Astrocyte (in vitro differentiated cells and primary cell): ENCODE results near the gene TTC22. TPM values are rescaled to one million over a fixed set of nuclear protein-coding genes. Genes with fewer than 3 reads are reported as not detected.

Source experiments
- DNase-seq: peaks from one replicate; pipeline ENCODE4 v3.0.0-alpha.2; 2010; ENCODE audit warnings: low read depth
- FAIRE-seq: peaks from 2 replicates; lab custom pipeline; 2011; peaks lifted over from hg19 to GRCh38; lab: Jason Lieb, UNC
- H2AFZ ChIP-seq: 2 replicates; pipeline ENCODE4 v1.6.0; 2012; ENCODE audit warnings: low read depth, low read length, inconsistent platforms
- H3K27ac ChIP-seq: 2 replicates; pipeline ENCODE4 v1.5.1; 2011; ENCODE audit warnings: low read depth, low read length, inconsistent platforms
- H3K27me3 ChIP-seq: 2 replicates; pipeline ENCODE4 v1.6.0; 2011; ENCODE audit warnings: low read length, inconsistent platforms; ENCODE audit not compliant: insufficient read depth
- H3K36me3 ChIP-seq: 2 replicates; pipeline ENCODE4 v1.5.1; 2011; ENCODE audit warnings: low read length, inconsistent platforms; ENCODE audit not compliant: insufficient read depth
- H3K4me1 ChIP-seq: 2 replicates; pipeline ENCODE4 v1.5.1; 2011; ENCODE audit warnings: low read length, inconsistent platforms; ENCODE audit not compliant: insufficient read depth
- H3K4me2 ChIP-seq: 2 replicates; pipeline ENCODE4 v1.6.0; 2012; ENCODE audit warnings: low read length, inconsistent platforms
- H3K4me3 ChIP-seq: 2 replicates; pipeline ENCODE4 v1.5.1; 2011; ENCODE audit warnings: low read depth, mild to moderate bottlenecking, low read length, inconsistent platforms; ENCODE audit not compliant: insufficient read depth
- H3K79me2 ChIP-seq: 2 replicates; pipeline ENCODE4 v1.6.0; 2012; ENCODE audit warnings: mild to moderate bottlenecking, low read length, inconsistent platforms; ENCODE audit not compliant: insufficient read depth
- H3K9ac ChIP-seq: 2 replicates; pipeline ENCODE4 v1.6.0; 2012; ENCODE audit warnings: mild to moderate bottlenecking, low read length, inconsistent platforms
- H3K9me3 ChIP-seq: 2 replicates; pipeline ENCODE4 v1.5.1; 2012; ENCODE audit warnings: low read depth, mild to moderate bottlenecking, low read length, inconsistent platforms; ENCODE audit not compliant: insufficient read depth
- H4K20me1 ChIP-seq: 2 replicates; pipeline ENCODE4 v1.6.0; 2012; ENCODE audit warnings: low read length, inconsistent platforms; ENCODE audit not compliant: insufficient read depth
- H3K27ac Mint-ChIP-seq: one replicate; pipeline ENCODE4 v1.8.0; 2021; ENCODE audit warnings: mild to moderate bottlenecking, mixed read lengths; ENCODE audit not compliant: unreplicated experiment
- H3K27me3 Mint-ChIP-seq: one replicate; pipeline ENCODE4 v1.8.0; 2021; ENCODE audit warnings: low read depth, mixed read lengths; ENCODE audit not compliant: unreplicated experiment
- H3K36me3 Mint-ChIP-seq: one replicate; pipeline ENCODE4 v1.8.0; 2021; ENCODE audit warnings: low read depth, mixed read lengths; ENCODE audit not compliant: unreplicated experiment
- H3K4me1 Mint-ChIP-seq: one replicate; pipeline ENCODE4 v1.8.0; 2021; ENCODE audit warnings: low read depth, mixed read lengths; ENCODE audit not compliant: unreplicated experiment
- H3K4me3 Mint-ChIP-seq: one replicate; pipeline ENCODE4 v1.8.0; 2021; ENCODE audit warnings: mild to moderate bottlenecking, moderate library complexity, mixed read lengths; ENCODE audit not compliant: unreplicated experiment
- H3K9me3 Mint-ChIP-seq: one replicate; pipeline ENCODE4 v1.8.0; 2021; ENCODE audit warnings: mild to moderate bottlenecking, mixed read lengths; ENCODE audit not compliant: unreplicated experiment
- CTCF ChIP-seq: IDR thresholded peaks from 2 replicates; pipeline ENCODE4 v1.5.1; 2011; ENCODE audit warnings: low read depth, mild to moderate bottlenecking, inconsistent platforms, low read length, moderate library complexity; ENCODE audit not compliant: insufficient read depth
- EZH2 ChIP-seq: IDR thresholded peaks from 2 replicates; pipeline ENCODE4 v1.6.1; 2012; ENCODE audit warnings: mild to moderate bottlenecking, low read length, inconsistent platforms; ENCODE audit not compliant: insufficient read depth
- total RNA-seq: library from RNA; stranded (reverse); gene quantifications from 2 replicates; pipeline ENCODE4 v1.2.1, GENCODE V29; 2021

TTC22 gene
- total RNA-seq, 1 donor from 2014 or later, result not detected

DNA sequence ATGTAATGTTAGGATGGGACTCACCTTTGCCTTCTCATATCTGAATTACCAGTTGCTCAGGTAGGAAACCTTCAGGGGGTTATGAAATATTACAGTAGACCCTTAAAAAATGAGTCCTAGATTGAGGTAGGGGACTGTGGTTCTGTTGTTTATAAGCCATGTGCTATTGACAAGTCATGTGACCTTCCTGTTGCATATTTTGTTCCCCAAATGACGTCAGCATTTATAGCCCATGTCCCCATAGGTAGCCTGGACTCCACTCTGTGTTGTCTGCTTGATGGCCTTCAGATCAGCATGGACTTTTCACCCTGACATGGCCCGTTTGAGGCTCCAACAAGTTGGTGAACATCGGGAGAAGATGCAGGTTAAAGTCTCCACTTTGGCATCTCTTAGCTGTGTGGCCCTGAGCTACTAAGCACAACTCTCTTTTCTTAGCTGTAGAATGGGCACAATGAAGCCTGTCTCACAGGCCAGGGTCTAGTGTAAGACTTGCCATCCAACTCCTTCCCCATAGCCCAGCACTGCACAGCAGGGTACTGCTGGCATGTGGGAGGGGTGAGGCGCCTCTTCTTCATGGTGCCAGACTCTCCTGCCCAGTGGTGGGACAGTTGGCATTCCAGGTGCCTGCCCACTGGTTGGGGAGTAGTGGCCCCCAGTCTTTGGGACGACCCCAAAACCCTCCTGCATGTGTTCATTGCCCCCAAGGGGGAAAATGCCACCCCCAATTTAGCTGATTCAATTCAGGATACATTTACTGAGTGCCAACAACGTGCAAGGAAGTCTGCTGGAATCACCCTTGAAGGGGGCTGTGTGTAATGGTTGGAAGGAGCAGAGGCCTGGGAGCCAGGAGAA is 36.1 kb upstream of the TTC22 start:
- peaks cover 2% of the 10 kb centered on the region for H3K36me3 Mint-ChIP-seq
- Histone ChIP-seq H3K9ac (no peak overlapping the region), H3K4me1 (no peaks in the 10 kb centered on the region), H3K4me3 (no peak overlapping the region), H3K9me3 (no peaks in the 10 kb centered on the region), H3K79me2 (no peaks in the 10 kb centered on the region), H3K36me3 (no peaks in the 10 kb centered on the region), H3K27ac (no peak overlapping the region), H3K4me2 (no peak overlapping the region), H3K27me3 (no peaks in the 10 kb centered on the region), H4K20me1 (no peaks in the 10 kb centered on the region), H2AFZ (no peak overlapping the region)
- DNase-seq (no peak), FAIRE-seq (no peak)
- no peaks in the 10 kb centered on the region for H3K4me1 Mint-ChIP-seq
- peaks cover 21% of the 10 kb centered on the region for H3K27me3 Mint-ChIP-seq
- peaks cover 2% of the 10 kb centered on the region for H3K9me3 Mint-ChIP-seq
- no peak overlapping the region for H3K27ac Mint-ChIP-seq
- TF ChIP-seq CTCF (no peak), EZH2 (no peak)
- H3K4me3 Mint-ChIP-seq, result no peak overlapping the region

DNA sequence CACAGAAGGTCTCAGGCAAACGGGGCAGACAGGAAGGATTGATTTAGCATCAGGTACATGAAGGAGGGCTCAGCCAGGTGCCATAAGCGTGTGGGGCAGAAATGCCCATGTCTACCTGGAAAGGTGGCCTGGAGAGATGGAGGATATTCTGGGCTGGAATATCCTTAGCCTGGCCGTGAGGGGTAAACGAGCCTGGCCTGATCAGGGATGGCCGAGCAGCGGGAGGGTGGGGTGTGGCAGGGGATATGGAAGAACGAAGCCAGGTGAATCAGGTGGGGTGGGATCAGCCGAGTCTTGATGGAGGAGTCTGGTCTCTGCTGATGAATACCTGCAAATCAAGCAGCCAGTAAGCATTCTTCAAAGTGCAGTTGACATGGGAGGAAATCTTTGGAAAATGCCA is 35.5 kb upstream of the TTC22 start:
- peaks cover 21% of the 10 kb centered on the region for H3K27me3 Mint-ChIP-seq
- no peak for FAIRE-seq
- Histone ChIP-seq H3K4me1 (no peaks in the 10 kb centered on the region), H3K36me3 (no peaks in the 10 kb centered on the region), H3K9me3 (no peaks in the 10 kb centered on the region), H3K4me3 (no peak overlapping the region), H3K27ac (no peak overlapping the region), H3K4me2 (no peak overlapping the region), H3K27me3 (no peaks in the 10 kb centered on the region), H4K20me1 (no peaks in the 10 kb centered on the region), H3K9ac (no peak overlapping the region), H3K79me2 (no peaks in the 10 kb centered on the region), H2AFZ (no peak overlapping the region)
- no peak overlapping the region for H3K27ac Mint-ChIP-seq
- peaks cover 4% of the 10 kb centered on the region for H3K9me3 Mint-ChIP-seq
- H3K36me3 Mint-ChIP-seq, result no peaks in the 10 kb centered on the region
- H3K4me1 Mint-ChIP-seq, result no peaks in the 10 kb centered on the region
- no peak for TF ChIP-seq CTCF
- TF ChIP-seq EZH2, result no peak
- H3K4me3 Mint-ChIP-seq, result no peak overlapping the region
- DNase-seq, result no peak

GRCh38 chr1:54835970-54836369 is 34.8 kb upstream of the TTC22 start:
- no peak overlapping the region for H3K27ac Mint-ChIP-seq
- Histone ChIP-seq H3K27me3 (no peaks in the 10 kb centered on the region), H3K4me3 (no peak overlapping the region), H2AFZ (no peak overlapping the region), H3K36me3 (no peaks in the 10 kb centered on the region), H3K9me3 (no peaks in the 10 kb centered on the region), H3K4me1 (no peaks in the 10 kb centered on the region), H3K4me2 (no peak overlapping the region), H3K79me2 (no peaks in the 10 kb centered on the region), H3K9ac (no peak overlapping the region), H3K27ac (no peak overlapping the region), H4K20me1 (no peaks in the 10 kb centered on the region)
- peaks cover 21% of the 10 kb centered on the region for H3K27me3 Mint-ChIP-seq
- H3K36me3 Mint-ChIP-seq, result no peaks in the 10 kb centered on the region
- no peak for FAIRE-seq
- TF ChIP-seq EZH2 (no peak), CTCF (no peak)
- H3K9me3 Mint-ChIP-seq, result peaks cover 6% of the 10 kb centered on the region
- DNase-seq, result no peak
- no peak overlapping the region for H3K4me3 Mint-ChIP-seq
- no peaks in the 10 kb centered on the region for H3K4me1 Mint-ChIP-seq
